HG02759 (cell line): ENCODE data around the gene AIF1L.
"Not testable (repeated sequence)": the region's sequence is repeated elsewhere in the genome, so short reads cannot be mapped to it uniquely, and the experiment has no call there.

Source experiments
- ATAC-seq: cut with Tn5 transposase; IDR thresholded peaks from one replicate; pipeline ENCODE4 v1.9.1; 2021; ENCODE audit warnings: mild to moderate bottlenecking, moderate library complexity; ENCODE audit not compliant: unreplicated experiment

AIF1L gene

GRCh38 chr9:131117762-131118145 lies 21.4 kb downstream of the AIF1L start:
- ATAC-seq = no peak

GRCh38 chr9:131119600-131119999 lies 23.3 kb downstream of the AIF1L start:
- no peak for ATAC-seq

GRCh38 chr9:131120620-131121228 lies 24.4 kb downstream of the AIF1L start:
- no peak for ATAC-seq

- no peak for ATAC-seq
Observed at GRCh38 chr9:131121346-131121745, 25.0 kb downstream of the AIF1L start.

GRCh38 chr9:131122158-131122557 lies 25.8 kb downstream of the AIF1L start:
- no peak for ATAC-seq

GRCh38 chr9:131125038-131125287 lies 28.6 kb downstream of the AIF1L start:
- ATAC-seq = no peak

- ATAC-seq = peak; percentile 97
Observed at GRCh38 chr9:131125288-131126058, 29.1 kb downstream of the AIF1L start, which contains the start of gene NUP214. Gene NUP214, plus strand, starts transcription at chr9:131125586. Its CDS starts 119 bp downstream, at chr9:131125705.

- ATAC-seq = no peak
Observed at GRCh38 chr9:131126059-131126426, 29.7 kb downstream of the AIF1L start.

GRCh38 chr9:131129183-131129582 lies 32.9 kb downstream of the AIF1L start:
- no peak for ATAC-seq

- no peak for ATAC-seq
Observed at GRCh38 chr9:131138676-131139075, 42.3 kb downstream of the AIF1L start.

GRCh38 chr9:131140112-131140511 lies 43.8 kb downstream of the AIF1L start:
- ATAC-seq = no peak

GRCh38 chr9:131140550-131140949 lies 44.2 kb downstream of the AIF1L start:
- ATAC-seq = no peak

GRCh38 chr9:131142160-131142559 lies 45.8 kb downstream of the AIF1L start:
- ATAC-seq = no peak

- no peak for ATAC-seq
Observed at GRCh38 chr9:131144201-131144600, 47.9 kb downstream of the AIF1L start.

GRCh38 chr9:131145245-131145644 lies 48.9 kb downstream of the AIF1L start:
- ATAC-seq = no peak

GRCh38 chr9:131146186-131146585 lies 49.9 kb downstream of the AIF1L start:
- no peak for ATAC-seq

- ATAC-seq = no peak
Observed at GRCh38 chr9:131148276-131148675, 51.9 kb downstream of the AIF1L start.

- no peak for ATAC-seq
Observed at GRCh38 chr9:131148966-131149687, 52.8 kb downstream of the AIF1L start.

- no peak for ATAC-seq
Observed at GRCh38 chr9:131149688-131150053, 53.3 kb downstream of the AIF1L start.

- ATAC-seq = no peak
Observed at GRCh38 chr9:131153595-131153994, 57.3 kb downstream of the AIF1L start.

- not testable (repeated sequence) for ATAC-seq
Observed at GRCh38 chr9:131158673-131159072, 62.3 kb downstream of the AIF1L start.

GRCh38 chr9:131160416-131161112 lies 64.2 kb downstream of the AIF1L start:
- no peak for ATAC-seq
